Suprapubic skin (tissue), 4 donors: ENCODE measurements around the gene BCL2L1. TPM values are rescaled to one million over a fixed set of nuclear protein-coding genes. Genes with fewer than 3 reads are reported as not detected.

ENCODE experiments used
- DNase-seq, 2 donors: peaks; one replicate each; pipeline ENCODE4 v3.0.0-alpha.2; 2019; ENCODE audit warnings: low spot score in 2 of 2
- H3K27ac ChIP-seq: fragments of 200-600 bp; sonication (generic); one replicate; pipeline ENCODE4 v1.5.1; 2019
- H3K27me3 ChIP-seq: fragments of 200-600 bp; sonication (generic); one replicate; pipeline ENCODE4 v1.5.1; 2019
- H3K36me3 ChIP-seq: fragments of 200-600 bp; sonication (generic); one replicate; pipeline ENCODE4 v1.5.1; 2019
- H3K4me1 ChIP-seq: fragments of 200-600 bp; sonication (generic); one replicate; pipeline ENCODE4 v1.5.1; 2019
- H3K4me3 ChIP-seq: fragments of 200-600 bp; sonication (generic); one replicate; pipeline ENCODE4 v1.5.1; 2019; ENCODE audit warnings: mild to moderate bottlenecking
- H3K9me3 ChIP-seq: fragments of 200-600 bp; sonication (generic); one replicate; pipeline ENCODE4 v1.5.1; 2019
- EP300 ChIP-seq: sonication (generic); formaldehyde crosslinking; IDR thresholded peaks from one replicate; pipeline ENCODE4 v1.6.1; 2017; ENCODE audit warnings: antibody characterized with exemption
- POLR2A ChIP-seq, 2 donors: fragments of 450-650 bp; IDR thresholded peaks; one replicate each; pipeline ENCODE4 v1.6.1; 2017; ENCODE audit warnings: antibody characterized with exemption in 2 of 2, mild to moderate bottlenecking in 2 of 2, moderate library complexity in 2 of 2
- POLR2AphosphoS5 ChIP-seq, 3 donors: sonication (generic); formaldehyde crosslinking; IDR thresholded peaks; one replicate each; pipeline ENCODE4 v1.6.1; 2017; ENCODE audit warnings: antibody characterized with exemption in 3 of 3
- WGBS: methylation state at CpG from one replicate; pipeline ENCODE4 v1.1.5; 2018; 5-methylcytosine and 5-hydroxymethylcytosine counted together
- total RNA-seq, 4 donors: library from RNA; depleted of rRNA; stranded (reverse); fragments of >200 nt; gene quantifications; one replicate each; pipeline ENCODE4 v1.1.0, GENCODE V29; 2016
- TF ChIP-seq, protein P1 (sequence below), 2 donors: fragments of 200-600 bp in 1 of 2; fragments of 450-650 bp in 1 of 2; sonication (generic) in 1 of 2; IDR thresholded peaks; one replicate each; pipeline ENCODE4 v1.5.1; 2016 to 2019; ENCODE audit warnings: antibody characterized with exemption in 2 of 2, mild to moderate bottlenecking in 1 of 2, moderate library complexity in 1 of 2

BCL2L1 gene
- total RNA-seq, 4 donors from 2014 or later: 104 to 120 (median 107) TPM

DNA sequence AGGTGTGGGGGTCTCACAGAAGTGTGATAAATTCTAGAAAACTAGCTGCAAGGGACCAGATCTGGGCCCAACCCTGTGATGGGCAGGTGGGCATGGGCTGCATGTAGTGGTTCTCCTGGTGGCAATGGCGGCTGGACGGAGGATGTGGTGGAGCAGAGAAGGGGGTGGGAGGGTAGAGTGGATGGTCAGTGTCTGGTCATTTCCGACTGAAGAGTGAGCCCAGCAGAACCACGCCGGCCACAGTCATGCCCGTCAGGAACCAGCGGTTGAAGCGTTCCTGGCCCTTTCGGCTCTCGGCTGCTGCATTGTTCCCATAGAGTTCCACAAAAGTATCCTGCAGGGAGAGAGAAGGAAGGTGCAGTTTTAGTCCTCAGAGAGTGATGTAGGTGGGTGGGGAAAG lies 56.9 kb downstream of the BCL2L1 start:
- H3K4me3 ChIP-seq: no peak overlapping the region
- H3K27me3 ChIP-seq: no peaks in the 10 kb centered on the region
- H3K27ac ChIP-seq: peak overlapping the region; percentile 78
- peaks cover 79% of the 10 kb centered on the region for H3K4me1 ChIP-seq
- 90% methylated on average over 10 of the region's 10 CpGs for WGBS
- no peak for DNase-seq
- H3K9me3 ChIP-seq: no peaks in the 10 kb centered on the region
- TF ChIP-seq POLR2AphosphoS5 (IDR thresholded peaks at IDR 0.05) (no peak), EP300 (no peak), POLR2A (IDR thresholded peaks at IDR 0.05) (no peak)
- TF ChIP-seq, protein P1, sequence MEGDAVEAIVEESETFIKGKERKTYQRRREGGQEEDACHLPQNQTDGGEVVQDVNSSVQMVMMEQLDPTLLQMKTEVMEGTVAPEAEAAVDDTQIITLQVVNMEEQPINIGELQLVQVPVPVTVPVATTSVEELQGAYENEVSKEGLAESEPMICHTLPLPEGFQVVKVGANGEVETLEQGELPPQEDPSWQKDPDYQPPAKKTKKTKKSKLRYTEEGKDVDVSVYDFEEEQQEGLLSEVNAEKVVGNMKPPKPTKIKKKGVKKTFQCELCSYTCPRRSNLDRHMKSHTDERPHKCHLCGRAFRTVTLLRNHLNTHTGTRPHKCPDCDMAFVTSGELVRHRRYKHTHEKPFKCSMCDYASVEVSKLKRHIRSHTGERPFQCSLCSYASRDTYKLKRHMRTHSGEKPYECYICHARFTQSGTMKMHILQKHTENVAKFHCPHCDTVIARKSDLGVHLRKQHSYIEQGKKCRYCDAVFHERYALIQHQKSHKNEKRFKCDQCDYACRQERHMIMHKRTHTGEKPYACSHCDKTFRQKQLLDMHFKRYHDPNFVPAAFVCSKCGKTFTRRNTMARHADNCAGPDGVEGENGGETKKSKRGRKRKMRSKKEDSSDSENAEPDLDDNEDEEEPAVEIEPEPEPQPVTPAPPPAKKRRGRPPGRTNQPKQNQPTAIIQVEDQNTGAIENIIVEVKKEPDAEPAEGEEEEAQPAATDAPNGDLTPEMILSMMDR (IDR thresholded peaks at IDR 0.05): no peak
- H3K36me3 ChIP-seq: peaks cover 29% of the 10 kb centered on the region

DNA sequence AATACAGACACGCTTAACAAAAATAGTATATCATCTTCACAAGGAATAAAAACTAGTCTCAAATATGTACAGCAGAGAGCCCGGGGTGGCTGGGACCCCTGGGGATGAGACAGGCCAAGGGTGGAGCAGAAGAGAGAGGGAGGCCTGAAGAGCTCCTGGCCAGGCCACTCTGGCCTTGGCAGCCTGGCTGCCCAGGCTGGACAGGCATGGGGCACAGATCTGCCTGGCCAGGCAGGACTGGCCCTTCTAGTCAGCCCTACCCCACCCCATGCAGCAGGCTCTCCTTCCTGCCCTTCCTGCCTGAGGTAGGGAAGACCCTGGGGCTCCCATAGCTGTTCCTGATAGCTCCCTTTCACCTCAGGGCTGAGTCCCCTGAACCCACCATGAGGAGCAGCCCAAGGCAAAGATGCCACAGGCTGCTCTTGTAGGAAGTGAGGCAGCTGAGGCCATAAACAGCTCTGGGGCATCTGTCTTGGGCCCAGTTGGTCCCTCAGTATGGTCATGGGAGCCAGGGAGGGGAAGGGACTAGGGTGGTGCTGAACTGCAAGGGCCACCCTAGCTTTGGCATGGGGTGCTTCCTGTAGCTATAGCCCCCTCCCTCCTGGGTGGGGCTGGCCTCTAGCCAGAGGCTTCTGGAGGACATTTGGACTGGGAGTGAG lies 57.8 kb downstream of the BCL2L1 start:
- H3K27ac ChIP-seq: peak overlapping the region; percentile 65
- no peak for DNase-seq
- H3K27me3 ChIP-seq: no peaks in the 10 kb centered on the region
- H3K4me1 ChIP-seq: peaks cover 70% of the 10 kb centered on the region
- H3K36me3 ChIP-seq: peaks cover 29% of the 10 kb centered on the region
- TF ChIP-seq, protein P1 (IDR thresholded peaks at IDR 0.05): no peak
- TF ChIP-seq POLR2AphosphoS5 (IDR thresholded peaks at IDR 0.05) (no peak), EP300 (no peak), POLR2A (IDR thresholded peaks at IDR 0.05) (no peak)
- no peaks in the 10 kb centered on the region for H3K9me3 ChIP-seq
- WGBS: 53% methylated on average over 2 of the region's 2 CpGs
- no peak overlapping the region for H3K4me3 ChIP-seq

DNA sequence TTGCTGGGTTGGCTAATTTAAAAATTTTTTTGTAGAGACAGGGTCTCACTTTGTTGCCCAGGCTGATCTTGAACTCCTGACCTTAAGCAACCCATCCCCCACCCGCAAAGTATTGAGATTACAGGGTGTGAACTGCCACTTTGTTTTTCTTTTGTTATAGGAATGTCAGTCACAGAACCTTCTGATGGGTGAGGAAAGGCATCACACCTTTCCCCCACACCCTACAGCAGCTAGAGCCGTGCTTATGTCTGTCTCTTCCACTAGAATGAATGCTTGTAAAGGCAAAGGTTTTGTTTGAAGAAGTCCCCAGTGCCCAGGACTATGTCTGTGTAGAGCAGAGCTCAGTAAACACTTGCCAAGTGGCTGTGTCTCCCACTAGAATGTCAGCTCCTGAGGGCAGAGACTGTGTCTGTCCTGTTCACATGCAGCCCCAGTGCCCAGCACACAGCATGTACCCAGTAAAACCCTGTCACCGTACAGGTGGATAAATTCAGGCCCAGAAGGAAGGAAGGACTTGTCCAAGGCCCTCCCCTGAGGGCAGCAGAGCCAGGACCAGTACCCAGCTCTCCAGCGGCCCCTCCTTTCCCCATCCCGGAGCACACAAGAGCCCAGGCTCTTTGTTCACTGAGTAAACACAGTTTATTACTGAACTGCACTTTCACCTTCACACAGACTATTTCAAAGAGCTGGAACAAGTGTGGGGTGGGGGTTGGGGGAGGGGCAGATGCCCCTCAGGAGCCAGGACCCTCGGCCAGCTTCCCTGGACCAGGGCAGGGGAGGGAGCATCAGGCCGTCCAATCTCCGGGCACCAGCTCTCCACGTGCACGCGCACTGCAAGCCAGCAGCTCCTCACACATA lies 58.6 kb downstream of the BCL2L1 start:
- TF ChIP-seq POLR2AphosphoS5 (IDR thresholded peaks at IDR 0.05) (no peak), POLR2A (IDR thresholded peaks at IDR 0.05) (no peak), EP300 (no peak)
- TF ChIP-seq, protein P1 (IDR thresholded peaks at IDR 0.05): no peak
- H3K27ac ChIP-seq: peak overlapping the region; percentile 65
- no peak overlapping the region for H3K4me3 ChIP-seq
- DNase-seq: no peak
- no peaks in the 10 kb centered on the region for H3K27me3 ChIP-seq
- WGBS: 73% methylated on average over 8 of the region's 11 CpGs
- H3K4me1 ChIP-seq: peaks cover 63% of the 10 kb centered on the region
- H3K36me3 ChIP-seq: peaks cover 29% of the 10 kb centered on the region
- no peaks in the 10 kb centered on the region for H3K9me3 ChIP-seq

DNA sequence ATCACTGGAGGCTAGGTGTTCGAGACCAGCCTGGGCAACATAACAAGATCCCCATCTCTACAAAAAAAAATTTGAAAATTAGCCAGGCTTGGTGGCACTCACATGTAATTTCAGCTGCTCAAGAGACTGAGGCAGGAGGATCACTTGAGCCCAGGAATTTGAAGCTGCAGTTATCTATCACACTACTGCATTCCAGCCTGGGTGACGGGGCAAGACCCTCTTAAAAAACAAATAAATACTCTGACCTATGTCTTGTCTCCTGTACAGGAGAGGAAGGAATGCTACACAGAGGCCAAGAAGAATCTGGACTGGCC lies 59.2 kb downstream of the BCL2L1 start:
- Histone ChIP-seq H3K9me3 (no peaks in the 10 kb centered on the region), H3K4me1 (peaks cover 57% of the 10 kb centered on the region), H3K36me3 (peaks cover 29% of the 10 kb centered on the region), H3K27me3 (no peaks in the 10 kb centered on the region), H3K4me3 (no peak overlapping the region), H3K27ac (peak overlapping the region; percentile 65)
- WGBS: 94% methylated on average over 2 of the region's 2 CpGs
- TF ChIP-seq, protein P1 (IDR thresholded peaks at IDR 0.05): no peak
- TF ChIP-seq POLR2A (IDR thresholded peaks at IDR 0.05) (no peak), POLR2AphosphoS5 (IDR thresholded peaks at IDR 0.05) (no peak), EP300 (no peak)
- DNase-seq: no peak

DNA sequence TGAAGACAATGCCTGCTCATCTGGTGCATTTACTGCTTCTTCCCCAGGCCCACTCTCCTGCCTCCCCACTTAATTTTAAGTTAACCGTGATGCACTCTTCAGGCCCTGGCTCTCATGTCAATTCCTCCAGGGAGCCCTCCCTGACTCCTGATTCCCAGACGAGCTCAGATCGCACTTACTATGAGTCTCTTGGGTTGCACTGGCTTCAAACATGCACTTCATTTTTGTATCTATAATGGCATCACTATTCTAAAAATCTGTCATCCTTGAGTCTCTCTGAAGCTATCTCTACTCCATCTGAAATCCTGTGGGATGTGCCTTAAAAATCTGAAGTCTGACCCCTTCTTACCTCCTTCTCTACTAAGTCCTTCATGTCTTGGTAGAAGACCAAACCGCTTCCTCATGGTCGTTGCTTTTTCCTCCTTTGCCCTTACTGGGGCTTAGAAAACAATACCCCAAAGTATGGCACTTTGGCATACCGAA lies 60.3 kb downstream of the BCL2L1 start:
- Histone ChIP-seq H3K4me1 (peaks cover 47% of the 10 kb centered on the region), H3K4me3 (no peak overlapping the region), H3K9me3 (no peaks in the 10 kb centered on the region), H3K27ac (no peak overlapping the region), H3K27me3 (no peaks in the 10 kb centered on the region), H3K36me3 (peaks cover 29% of the 10 kb centered on the region)
- WGBS: 58% methylated on average over 6 of the region's 6 CpGs
- TF ChIP-seq, protein P1 (IDR thresholded peaks at IDR 0.05): no peak
- no peak for TF ChIP-seq POLR2A (IDR thresholded peaks at IDR 0.05)
- no peak for TF ChIP-seq EP300
- TF ChIP-seq POLR2AphosphoS5 (IDR thresholded peaks at IDR 0.05): no peak
- DNase-seq: no peak
